H1 (cell line): ENCODE measurements around the gene GIPC1. TPM values are rescaled to one million over a fixed set of nuclear protein-coding genes. Genes with fewer than 3 reads are reported as not detected.

Experiments used
- CREB1 ChIP-seq: IDR thresholded peaks from 2 replicates; pipeline ENCODE4 v1.6.1; 2012; ENCODE audit warnings: inconsistent platforms
- KDM4A ChIP-seq: IDR thresholded peaks from one replicate; pipeline ENCODE4 v1.7.1; 2012; ENCODE audit warnings: low read depth, mild to moderate bottlenecking, moderate library complexity, low read length, inconsistent platforms; ENCODE audit not compliant: severe bottlenecking
- NRF1 ChIP-seq: IDR thresholded peaks from 2 replicates; pipeline ENCODE4 v1.6.1; 2011; ENCODE audit warnings: mild to moderate bottlenecking, low read depth, low read length, improper control_type of control experiment
- PHF8 ChIP-seq: fragments of 200-600 bp; sonication (generic); conservative IDR thresholded peaks from 2 replicates; pipeline ENCODE4 v1.7.1; 2012; ENCODE audit warnings: low read depth, mild to moderate bottlenecking, inconsistent platforms, low read length, moderate library complexity
- SIRT6 ChIP-seq: IDR thresholded peaks from one replicate; pipeline ENCODE4 v1.7.1; 2012; ENCODE audit warnings: low read length, inconsistent platforms
- SIX5 ChIP-seq: IDR thresholded peaks from 2 replicates; pipeline ENCODE4 v1.6.1; 2011; ENCODE audit warnings: mild to moderate bottlenecking, low read depth, low read length
- SP4 ChIP-seq: IDR thresholded peaks from 2 replicates; pipeline ENCODE4 v1.6.1; 2012; ENCODE audit warnings: low read length, inconsistent platforms
- YY1 ChIP-seq: IDR thresholded peaks from 2 replicates; pipeline ENCODE4 v1.6.1; 2011; ENCODE audit warnings: low read depth, mild to moderate bottlenecking, low read length
- polyA plus RNA-seq, 7 experiments: library from polyadenylated mRNA; depleted of rRNA in 3 of 7; stranded (reverse) in 5 of 7; unstranded in 2 of 7; fragments of >200 nt in 5 of 7; fragments of 200-250 nt in 2 of 7; gene quantifications; 1 replicate in 5 of 7; 2 replicates in 1 of 7; 4 replicates in 1 of 7; pipeline versions ENCODE4 v1.2.1 to v1.2.3, GENCODE V29; 2011 to 2013; ENCODE audit warnings: missing spikeins in 2 of 7, mixed read lengths in 2 of 7
- total RNA-seq: library from RNA; stranded (reverse); fragmentation: NEBNext Ultra II Directional; extraction: Animal tissue kit (Norgen Biotek cat#: 25700); gene quantifications from 2 replicates; pipeline ENCODE4 v1.2.1, GENCODE V29; 2021
- TF ChIP-seq, protein P1 (sequence below): IDR thresholded peaks from 2 replicates; pipeline ENCODE4 v1.6.1; 2012; ENCODE audit warnings: inconsistent platforms
- TF ChIP-seq, protein P2 (sequence below): IDR thresholded peaks from 2 replicates; pipeline ENCODE4 v1.6.1; 2012; ENCODE audit warnings: inconsistent platforms

The GIPC1 gene
- total and polyA plus RNA-seq, 2 of the 8 experiments (the other 6 are each of a cell fraction or from before 2014, with no cell fraction given), result 65.6 to 72.0 TPM

DNA sequence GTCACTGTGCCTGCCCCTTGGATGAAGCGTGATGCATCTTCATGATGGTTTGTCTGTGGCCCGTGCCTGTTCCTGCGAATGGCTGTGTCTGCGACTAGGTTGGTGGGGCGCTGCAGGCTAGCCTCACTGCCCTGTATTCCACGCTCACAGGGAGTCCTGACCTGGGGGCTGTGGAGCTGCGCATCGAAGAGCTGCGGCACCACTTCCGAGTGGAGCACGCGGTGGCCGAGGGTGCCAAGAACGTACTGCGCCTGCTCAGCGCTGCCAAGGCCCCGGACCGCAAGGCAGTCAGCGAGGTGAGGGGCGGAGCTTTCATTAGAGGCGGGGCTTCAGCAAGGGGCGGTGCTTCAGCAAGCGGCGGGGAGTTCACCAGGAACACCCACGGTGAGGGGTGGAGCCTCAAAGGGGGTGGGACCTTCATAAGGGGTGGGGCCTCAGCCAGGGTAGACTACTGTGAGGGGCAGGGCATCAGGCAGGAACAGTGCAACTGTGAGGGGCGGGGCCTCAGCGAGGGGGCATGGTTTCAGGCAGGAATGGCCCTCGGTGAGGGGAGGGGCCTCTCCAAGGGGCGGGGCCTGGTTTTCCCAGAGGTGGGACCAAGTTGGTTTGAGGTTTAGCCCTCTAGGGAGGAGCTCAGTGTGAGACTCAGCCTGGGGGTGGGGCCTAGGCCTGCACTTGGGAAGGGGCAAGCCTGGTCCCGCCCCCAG, 45.6 kb downstream of the GIPC1 start (continued):
- TF ChIP-seq CREB1, result no peak
- no peak for TF ChIP-seq SP4
- no peak for TF ChIP-seq SIX5
- no peak for TF ChIP-seq KDM4A
- TF ChIP-seq NRF1, result no peak
- no peak for TF ChIP-seq PHF8
- TF ChIP-seq, protein P1, sequence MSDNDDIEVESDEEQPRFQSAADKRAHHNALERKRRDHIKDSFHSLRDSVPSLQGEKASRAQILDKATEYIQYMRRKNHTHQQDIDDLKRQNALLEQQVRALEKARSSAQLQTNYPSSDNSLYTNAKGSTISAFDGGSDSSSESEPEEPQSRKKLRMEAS, result no peak
- no peak for TF ChIP-seq SIRT6
- no peak for TF ChIP-seq YY1
- TF ChIP-seq, protein P2, sequence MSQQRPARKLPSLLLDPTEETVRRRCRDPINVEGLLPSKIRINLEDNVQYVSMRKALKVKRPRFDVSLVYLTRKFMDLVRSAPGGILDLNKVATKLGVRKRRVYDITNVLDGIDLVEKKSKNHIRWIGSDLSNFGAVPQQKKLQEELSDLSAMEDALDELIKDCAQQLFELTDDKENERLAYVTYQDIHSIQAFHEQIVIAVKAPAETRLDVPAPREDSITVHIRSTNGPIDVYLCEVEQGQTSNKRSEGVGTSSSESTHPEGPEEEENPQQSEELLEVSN, result no peak
